Hepatocyte (in vitro differentiated cells): Measurements from ENCODE around the gene NDEL1.

Source experiments
- CTCF ChIP-seq: fragments of 200-600 bp; sonication (generic); IDR thresholded peaks from 2 replicates; pipeline ENCODE4 v1.5.1; 2016; ENCODE audit warnings: antibody characterized with exemption, mild to moderate bottlenecking; ENCODE audit not compliant: poor library complexity
- EZH2 ChIP-seq: fragments of 200-600 bp; sonication (generic); IDR thresholded peaks from 2 replicates; pipeline ENCODE4 v1.6.1; 2016; ENCODE audit warnings: antibody characterized with exemption, mild to moderate bottlenecking, borderline replicate concordance
- EZH2phosphoT487 ChIP-seq: fragments of 200-600 bp; sonication (generic); IDR thresholded peaks from one replicate; pipeline ENCODE4 v1.6.1; 2018; ENCODE audit warnings: antibody characterized with exemption, mild to moderate bottlenecking, low read depth, moderate library complexity; ENCODE audit not compliant: unreplicated experiment, severe bottlenecking

GRCh38 chr17:8504460-8505207 is 69.0 kb downstream of the NDEL1 start:
- no peak for TF ChIP-seq CTCF
- no peak for TF ChIP-seq EZH2phosphoT487
- no peak for TF ChIP-seq EZH2
